IMR-90 (cell line): ENCODE results near the gene HTN3. TPM values are rescaled to one million over a fixed set of nuclear protein-coding genes. Genes with fewer than 3 reads are reported as not detected.

ENCODE experiments used
- ATAC-seq: fragments of 200-7000 bp; cut with Tn5 transposase; 2 replicates; pipeline ENCODE4 v1.9.1; 2020; ENCODE audit warnings: low read depth, mild to moderate bottlenecking, moderate library complexity
- BruUV-seq: library from RNA; stranded (reverse); fragments of 400-500 nt; replicated peaks from 2 replicates; lab custom pipeline; 2021; lab: Mats Ljungman, UMichigan
- CTCF ChIA-PET: fragments of 300-600 bp; formaldehyde crosslinking; extraction: SDS; loops from one replicate; lab custom pipeline; 2021; ENCODE audit warnings: antibody characterized with exemption; lab: Yijun Ruan, JAX
- POLR2A ChIA-PET: fragments of 300-600 bp; sonication (Branson Sonifier 250); formaldehyde crosslinking; loops from one replicate; lab custom pipeline; 2022; ENCODE audit warnings: antibody characterized with exemption; ENCODE audit not compliant: unreplicated experiment; lab: Charles Lee
- DNase-seq: peaks from one replicate; pipeline ENCODE4 v3.0.0; 2013
- H2AFZ ChIP-seq: replicated peaks from 2 replicates; pipeline ENCODE3; 2013; ENCODE audit warnings: low read length, mild to moderate bottlenecking; ENCODE audit not compliant: poor library complexity
- H2AK5ac ChIP-seq: 2 replicates; pipeline ENCODE4 v1.6.1; 2013; ENCODE audit warnings: low read depth, low read length, inconsistent platforms
- H2AK9ac ChIP-seq: replicated peaks from 2 replicates; pipeline ENCODE3; 2013; ENCODE audit warnings: mild to moderate bottlenecking, low read depth, low read length, moderate library complexity; ENCODE audit not compliant: poor library complexity
- H2BK120ac ChIP-seq: 2 replicates; pipeline ENCODE4 v1.6.1; 2013; ENCODE audit warnings: low read depth, low read length, inconsistent platforms
- H2BK15ac ChIP-seq: 3 replicates; pipeline ENCODE4 v1.6.1; 2013; ENCODE audit warnings: low read depth, low read length, inconsistent platforms
- H2BK20ac ChIP-seq: 2 replicates; pipeline ENCODE4 v1.6.1; 2013; ENCODE audit warnings: low read depth, mild to moderate bottlenecking, inconsistent platforms, low read length, moderate library complexity
- H2BK5ac ChIP-seq: 2 replicates; pipeline ENCODE4 v1.6.1; 2013; ENCODE audit warnings: mild to moderate bottlenecking, low read depth, low read length, inconsistent platforms; ENCODE audit not compliant: poor library complexity, severe bottlenecking
- H3K14ac ChIP-seq: replicated peaks from 2 replicates; pipeline ENCODE4 v1.6.1; 2013; ENCODE audit warnings: low read depth, low read length, inconsistent platforms
- H3K18ac ChIP-seq: 2 replicates; pipeline ENCODE4 v1.6.1; 2013; ENCODE audit warnings: low read depth, low read length, control low read depth
- H3K23ac ChIP-seq: 2 replicates; pipeline ENCODE4 v1.6.1; 2013; ENCODE audit warnings: low read depth, low read length, inconsistent platforms
- H3K27ac ChIP-seq: 2 replicates; pipeline ENCODE4 v1.5.1; 2013; ENCODE audit warnings: mild to moderate bottlenecking, control low read depth, low read length; ENCODE audit not compliant: insufficient read depth
- H3K27me3 ChIP-seq: 2 replicates; pipeline ENCODE4 v1.6.1; 2013; ENCODE audit warnings: low read length; ENCODE audit not compliant: control insufficient read depth, insufficient read depth
- H3K36me3 ChIP-seq: 2 replicates; pipeline ENCODE4 v1.6.1; 2013; ENCODE audit warnings: low read length, mixed read lengths; ENCODE audit not compliant: control insufficient read depth, insufficient read depth
- H3K4ac ChIP-seq: 2 replicates; pipeline ENCODE4 v1.6.1; 2013; ENCODE audit warnings: low read depth, low read length, inconsistent platforms
- H3K4me1 ChIP-seq: 2 replicates; pipeline ENCODE4 v1.6.1; 2013; ENCODE audit warnings: low read length, mixed read lengths; ENCODE audit not compliant: control insufficient read depth, insufficient read depth
- H3K4me2 ChIP-seq: 2 replicates; pipeline ENCODE4 v1.6.1; 2013; ENCODE audit warnings: low read depth, mild to moderate bottlenecking, control low read depth, low read length, moderate library complexity
- H3K4me3 ChIP-seq: 2 replicates; pipeline ENCODE4 v1.5.1; 2013; ENCODE audit warnings: low read depth, mild to moderate bottlenecking, control low read depth, low read length, moderate library complexity; ENCODE audit not compliant: insufficient read depth
- H3K56ac ChIP-seq: 2 replicates; pipeline ENCODE4 v1.6.1; 2013; ENCODE audit warnings: low read length, inconsistent platforms; ENCODE audit not compliant: insufficient read depth; ENCODE audit errors: extremely low read depth
- H3K79me1 ChIP-seq, 2 experiments: 2 replicates each; pipeline ENCODE4 v1.6.1; 2013; ENCODE audit warnings: low read length in 2 of 2, inconsistent platforms in 1 of 2, low read depth in 1 of 2
- H3K9ac ChIP-seq: 2 replicates; pipeline ENCODE4 v1.6.1; 2013; ENCODE audit warnings: low read depth, low read length, control low read depth
- H3K9me1 ChIP-seq: 2 replicates; pipeline ENCODE4 v1.6.1; 2013; ENCODE audit warnings: low read length, inconsistent platforms; ENCODE audit not compliant: insufficient read depth
- H3K9me3 ChIP-seq: 2 replicates; pipeline ENCODE4 v1.6.1; 2013; ENCODE audit warnings: low read length; ENCODE audit not compliant: control insufficient read depth, insufficient read depth
- H4K20me1 ChIP-seq: 2 replicates; pipeline ENCODE4 v1.6.1; 2013; ENCODE audit warnings: low read length, inconsistent platforms; ENCODE audit not compliant: insufficient read depth
- H4K5ac ChIP-seq: 2 replicates; pipeline ENCODE4 v1.6.1; 2013; ENCODE audit warnings: mild to moderate bottlenecking, low read depth, low read length, control low read depth
- H4K8ac ChIP-seq, 2 experiments: 2 replicates each; pipeline ENCODE4 v1.6.1; 2013; ENCODE audit warnings: low read depth in 2 of 2, low read length in 2 of 2, control low read depth in 1 of 2, inconsistent platforms in 1 of 2
- H4K91ac ChIP-seq: 2 replicates; pipeline ENCODE4 v1.6.1; 2013; ENCODE audit warnings: low read depth, low read length, inconsistent platforms; ENCODE audit not compliant: insufficient read depth
- CHD1 ChIP-seq: IDR thresholded peaks from 2 replicates; pipeline ENCODE4 v1.6.1; 2012; ENCODE audit warnings: low read depth, low read length, improper control_type of control experiment
- MAZ ChIP-seq: IDR thresholded peaks from 2 replicates; pipeline ENCODE4 v1.6.1; 2012; ENCODE audit warnings: low read depth, mild to moderate bottlenecking, low read length, improper control_type of control experiment, moderate library complexity, borderline replicate concordance
- POLR2A ChIP-seq: IDR thresholded peaks from 2 replicates; pipeline ENCODE4 v1.6.1; 2012; ENCODE audit warnings: mild to moderate bottlenecking, low read depth, low read length
- WGBS, 2 experiments: methylation state at CpG; one replicate each; pipeline versions ENCODE4 v1.1.5 to v1.1.7; 2013; ENCODE audit warnings: missing lambda C conversion rate in 2 of 2; ENCODE audit not compliant: insufficient read length in 1 of 2; ENCODE audit errors: extremely low coverage in 2 of 2; 5-methylcytosine and 5-hydroxymethylcytosine counted together
- dilution Hi-C: fragments of 300-500 bp; cut with HindIII; formaldehyde crosslinking; loops from one replicate; pipeline ENCODE4 v1.14.3; 2018; ENCODE audit warnings: low sequenced_read_pairs; ENCODE audit not compliant: unreplicated experiment
- in situ Hi-C: fragments of 300-500 bp; cut with MboI; formaldehyde crosslinking; loops from 3 replicates; pipeline ENCODE4 v1.14.3; 2019; ENCODE audit warnings: low sequenced_read_pairs, inconsistent platforms, mixed read lengths
- intact Hi-C: fragments of 100-400 bp; cut with micrococcal nuclease; formaldehyde crosslinking; loops from 2 replicates; pipeline ENCODE4 v1.10.0; 2022
- polyA plus RNA-seq, 3 experiments: library from polyadenylated mRNA; depleted of rRNA; stranded (reverse); fragments of >200 nt; gene quantifications; 2 replicates each; pipeline ENCODE4 v1.2.3, GENCODE V29; 2012; ENCODE audit warnings: low replicate concordance in 1 of 3
- total RNA-seq: library from RNA; depleted of rRNA; stranded (reverse); fragments of >200 nt; gene quantifications from 2 replicates; pipeline ENCODE4 v1.2.3, GENCODE V29; 2012

Gene HTN3
- total and polyA plus RNA-seq, 2 of the 4 experiments (the other 2 are of a cell fraction): not detected

DNA sequence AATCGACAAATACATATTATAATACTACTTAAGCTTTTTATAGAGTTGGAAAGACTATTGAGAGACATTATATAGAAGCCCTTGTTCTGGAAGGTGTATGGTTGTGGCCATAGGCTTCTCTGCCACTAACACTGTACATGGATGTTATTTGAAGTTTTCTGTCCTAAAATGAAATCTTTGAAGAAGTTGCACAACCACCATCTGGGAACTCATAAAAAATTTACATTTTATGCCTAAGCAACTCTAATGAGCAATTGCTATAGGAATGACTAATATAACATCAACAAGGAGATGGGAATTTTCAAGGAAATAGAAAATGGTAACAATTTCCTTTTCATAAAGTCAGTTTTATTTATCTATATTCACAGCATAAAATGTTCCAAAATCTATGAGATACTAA, 29.4 kb downstream of the HTN3 start:
- DNase-seq (no peak), ATAC-seq (no peak)
- no peaks in the 10 kb centered on the region for H3K36me3 ChIP-seq
- H3K27ac ChIP-seq: no peak overlapping the region
- H2BK20ac ChIP-seq: no peak overlapping the region
- no peaks in the 10 kb centered on the region for H3K79me1 ChIP-seq
- BruUV-seq: no TSS peak
- in situ Hi-C loops: no loop called here
- ChIA-PET CTCF (no interaction called here), POLR2A (no interaction called here)
- H2BK15ac ChIP-seq: no peak overlapping the region
- TF ChIP-seq MAZ: no peak
- TF ChIP-seq CHD1: no peak
- no peak for TF ChIP-seq POLR2A
- no peaks in the 10 kb centered on the region for H3K27me3 ChIP-seq
- no peak overlapping the region for H3K23ac ChIP-seq
- H2BK120ac ChIP-seq: no peak overlapping the region
- no peak overlapping the region for H3K14ac ChIP-seq
- no peak overlapping the region for H3K56ac ChIP-seq
- dilution Hi-C loops: no loop called here
- no peaks in the 10 kb centered on the region for H3K9me3 ChIP-seq
- H3K9me1 ChIP-seq: no peaks in the 10 kb centered on the region
- no peak overlapping the region for H2BK5ac ChIP-seq
- no CpG with 5 or more reads among the region's 1 CpG for WGBS, 2 experiments
- H3K9ac ChIP-seq: no peak overlapping the region
- H4K5ac ChIP-seq: no peak overlapping the region
- H3K4me2 ChIP-seq: no peak overlapping the region
- no peak overlapping the region for H2AK5ac ChIP-seq
- H3K18ac ChIP-seq: no peak overlapping the region
- no peak overlapping the region for H3K4me3 ChIP-seq
- H4K91ac ChIP-seq: no peak overlapping the region
- no peaks in the 10 kb centered on the region for H4K20me1 ChIP-seq
- no peaks in the 10 kb centered on the region for H3K4me1 ChIP-seq
- H4K8ac ChIP-seq: no peak overlapping the region
- intact Hi-C loops: no loop called here
- H2AFZ ChIP-seq: no peak overlapping the region
- H2AK9ac ChIP-seq: no peak overlapping the region
- H3K4ac ChIP-seq: no peak overlapping the region
